Esophagus muscularis mucosa (tissue), 3 donors: Measurements from ENCODE around the gene SUFU.

Experiments used
- POLR2AphosphoS5 ChIP-seq, 2 donors: sonication (generic); formaldehyde crosslinking; IDR thresholded peaks; one replicate each; pipeline ENCODE4 v1.6.1; 2017; ENCODE audit warnings: antibody characterized with exemption in 2 of 2
- TF ChIP-seq, protein P1 (sequence below), 3 experiments: fragments of 200-600 bp in 2 of 3; fragments of 450-650 bp in 1 of 3; sonication (generic) in 2 of 3; IDR thresholded peaks; one replicate each; pipeline ENCODE4 v1.5.1; 2017 to 2019; ENCODE audit warnings: antibody characterized with exemption in 3 of 3, mild to moderate bottlenecking in 2 of 3, moderate library complexity in 1 of 3

DNA sequence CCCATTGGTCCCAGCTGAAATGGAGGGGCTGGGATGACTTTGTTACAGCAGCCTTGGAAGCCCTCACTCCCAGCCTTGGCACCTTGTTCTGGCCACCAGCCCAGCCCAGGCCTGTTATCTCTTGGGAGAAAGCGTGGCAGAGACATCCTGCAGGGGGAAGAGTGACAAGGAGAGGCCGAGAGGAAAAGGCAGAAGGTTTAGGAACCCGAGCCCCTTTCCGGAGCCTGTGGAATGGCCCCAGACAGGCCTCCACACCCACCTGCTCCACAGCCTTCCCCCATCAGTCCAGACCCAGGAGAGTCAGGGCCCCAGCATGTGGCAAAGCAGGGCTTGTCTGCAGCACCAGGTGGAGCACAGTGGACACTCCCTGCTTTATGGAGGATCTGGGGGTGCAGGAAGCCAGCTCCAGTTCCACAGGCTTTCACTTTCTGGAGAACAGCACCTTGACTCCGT lies 116.4 kb downstream of the SUFU start:
- TF ChIP-seq, protein P1, sequence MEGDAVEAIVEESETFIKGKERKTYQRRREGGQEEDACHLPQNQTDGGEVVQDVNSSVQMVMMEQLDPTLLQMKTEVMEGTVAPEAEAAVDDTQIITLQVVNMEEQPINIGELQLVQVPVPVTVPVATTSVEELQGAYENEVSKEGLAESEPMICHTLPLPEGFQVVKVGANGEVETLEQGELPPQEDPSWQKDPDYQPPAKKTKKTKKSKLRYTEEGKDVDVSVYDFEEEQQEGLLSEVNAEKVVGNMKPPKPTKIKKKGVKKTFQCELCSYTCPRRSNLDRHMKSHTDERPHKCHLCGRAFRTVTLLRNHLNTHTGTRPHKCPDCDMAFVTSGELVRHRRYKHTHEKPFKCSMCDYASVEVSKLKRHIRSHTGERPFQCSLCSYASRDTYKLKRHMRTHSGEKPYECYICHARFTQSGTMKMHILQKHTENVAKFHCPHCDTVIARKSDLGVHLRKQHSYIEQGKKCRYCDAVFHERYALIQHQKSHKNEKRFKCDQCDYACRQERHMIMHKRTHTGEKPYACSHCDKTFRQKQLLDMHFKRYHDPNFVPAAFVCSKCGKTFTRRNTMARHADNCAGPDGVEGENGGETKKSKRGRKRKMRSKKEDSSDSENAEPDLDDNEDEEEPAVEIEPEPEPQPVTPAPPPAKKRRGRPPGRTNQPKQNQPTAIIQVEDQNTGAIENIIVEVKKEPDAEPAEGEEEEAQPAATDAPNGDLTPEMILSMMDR (IDR thresholded peaks at IDR 0.05) = no peak
- no peak for TF ChIP-seq POLR2AphosphoS5 (IDR thresholded peaks at IDR 0.05)
